Erythroblast (primary cell): ENCODE measurements around the gene PCA3.

ENCODE experiments used
- GATA1 ChIP-seq: IDR thresholded peaks from 2 replicates; pipeline ENCODE4 v1.6.1; 2011; ENCODE audit warnings: low read depth, mild to moderate bottlenecking, control low read depth, low read length, moderate library complexity
- POLR2A ChIP-seq: IDR thresholded peaks from 2 replicates; pipeline ENCODE4 v1.6.1; 2011; ENCODE audit warnings: mild to moderate bottlenecking, low read length

GRCh38 chr9:76789840-76790239 lies 25.6 kb downstream of the PCA3 start:
- TF ChIP-seq POLR2A (no peak), GATA1 (no peak)
